ENCODE measurements around the gene CADPS2. TPM values are rescaled to one million over a fixed set of nuclear protein-coding genes. Genes with fewer than 3 reads are reported as not detected.

Gene CADPS2
- total RNA-seq, 1 donor from 2014 or later = 0.22 TPM

GRCh38 chr7:122364761-122365280 is 521.4 kb downstream of the CADPS2 start:
- Mint-ChIP-seq H3K9me3 (ENCODE audit: unreplicated experiment) (peaks cover under 1% of the 10 kb centered on the region), H3K4me1 (ENCODE audit: low read depth, unreplicated experiment) (peaks cover 11% of the 10 kb centered on the region), H3K4me3 (ENCODE audit: unreplicated experiment) (no peak overlapping the region), H3K27ac (ENCODE audit: unreplicated experiment) (no peak overlapping the region), H3K27me3 (ENCODE audit: unreplicated experiment) (no peaks in the 10 kb centered on the region), H3K36me3 (ENCODE audit: unreplicated experiment) (no peaks in the 10 kb centered on the region)
- TF ChIP-seq, protein P1, sequence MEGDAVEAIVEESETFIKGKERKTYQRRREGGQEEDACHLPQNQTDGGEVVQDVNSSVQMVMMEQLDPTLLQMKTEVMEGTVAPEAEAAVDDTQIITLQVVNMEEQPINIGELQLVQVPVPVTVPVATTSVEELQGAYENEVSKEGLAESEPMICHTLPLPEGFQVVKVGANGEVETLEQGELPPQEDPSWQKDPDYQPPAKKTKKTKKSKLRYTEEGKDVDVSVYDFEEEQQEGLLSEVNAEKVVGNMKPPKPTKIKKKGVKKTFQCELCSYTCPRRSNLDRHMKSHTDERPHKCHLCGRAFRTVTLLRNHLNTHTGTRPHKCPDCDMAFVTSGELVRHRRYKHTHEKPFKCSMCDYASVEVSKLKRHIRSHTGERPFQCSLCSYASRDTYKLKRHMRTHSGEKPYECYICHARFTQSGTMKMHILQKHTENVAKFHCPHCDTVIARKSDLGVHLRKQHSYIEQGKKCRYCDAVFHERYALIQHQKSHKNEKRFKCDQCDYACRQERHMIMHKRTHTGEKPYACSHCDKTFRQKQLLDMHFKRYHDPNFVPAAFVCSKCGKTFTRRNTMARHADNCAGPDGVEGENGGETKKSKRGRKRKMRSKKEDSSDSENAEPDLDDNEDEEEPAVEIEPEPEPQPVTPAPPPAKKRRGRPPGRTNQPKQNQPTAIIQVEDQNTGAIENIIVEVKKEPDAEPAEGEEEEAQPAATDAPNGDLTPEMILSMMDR (IDR thresholded peaks at IDR 0.05; ENCODE audit: partially characterized antibody, unreplicated experiment) = no peak
- no peak for DNase-seq

GRCh38 chr7:122363144-122363543 is 523.1 kb downstream of the CADPS2 start:
- no peak for DNase-seq
- TF ChIP-seq, protein P1 (IDR thresholded peaks at IDR 0.05; ENCODE audit: partially characterized antibody, unreplicated experiment) = no peak
- H3K27ac Mint-ChIP-seq (ENCODE audit: unreplicated experiment) = no peak overlapping the region
- peaks cover 14% of the 10 kb centered on the region for H3K4me1 Mint-ChIP-seq (ENCODE audit: low read depth, unreplicated experiment)
- no peaks in the 10 kb centered on the region for H3K27me3 Mint-ChIP-seq (ENCODE audit: unreplicated experiment)
- no peaks in the 10 kb centered on the region for H3K9me3 Mint-ChIP-seq (ENCODE audit: unreplicated experiment)
- no peaks in the 10 kb centered on the region for H3K36me3 Mint-ChIP-seq (ENCODE audit: unreplicated experiment)
- no peak overlapping the region for H3K4me3 Mint-ChIP-seq (ENCODE audit: unreplicated experiment)

- Mint-ChIP-seq H3K9me3 (ENCODE audit: unreplicated experiment) (no peaks in the 10 kb centered on the region), H3K36me3 (ENCODE audit: unreplicated experiment) (no peaks in the 10 kb centered on the region), H3K27ac (ENCODE audit: unreplicated experiment) (no peak overlapping the region), H3K4me1 (ENCODE audit: low read depth, unreplicated experiment) (peaks cover 14% of the 10 kb centered on the region), H3K4me3 (ENCODE audit: unreplicated experiment) (no peak overlapping the region), H3K27me3 (ENCODE audit: unreplicated experiment) (no peaks in the 10 kb centered on the region)
- TF ChIP-seq, protein P1 (IDR thresholded peaks at IDR 0.05; ENCODE audit: partially characterized antibody, unreplicated experiment) = no peak
- no peak for DNase-seq
Observed at GRCh38 chr7:122362473-122362872, 523.8 kb downstream of the CADPS2 start.

DNA sequence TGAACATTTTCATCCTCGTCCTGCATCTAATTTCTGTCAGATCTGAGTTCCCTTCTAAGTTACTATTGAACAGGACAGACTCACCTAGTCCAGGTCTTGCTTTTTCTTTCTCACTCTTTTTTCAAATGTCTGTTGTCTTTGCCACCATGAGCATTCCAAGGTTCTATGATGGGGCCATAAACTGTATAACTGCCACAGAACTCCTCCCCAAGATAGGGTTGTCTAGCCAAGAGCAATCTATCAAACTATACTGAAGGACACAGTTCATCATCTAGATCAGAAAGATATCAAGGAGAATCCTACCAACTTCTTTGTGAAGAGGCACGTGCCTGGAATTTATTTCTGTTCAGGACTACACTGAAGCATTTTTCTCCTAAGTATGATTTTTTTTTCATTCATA is 531.6 kb downstream of the CADPS2 start:
- H3K27ac Mint-ChIP-seq (ENCODE audit: unreplicated experiment) = no peak overlapping the region
- H3K36me3 Mint-ChIP-seq (ENCODE audit: unreplicated experiment) = no peaks in the 10 kb centered on the region
- H3K4me3 Mint-ChIP-seq (ENCODE audit: unreplicated experiment) = no peak overlapping the region
- peaks cover 5% of the 10 kb centered on the region for H3K4me1 Mint-ChIP-seq (ENCODE audit: low read depth, unreplicated experiment)
- H3K9me3 Mint-ChIP-seq (ENCODE audit: unreplicated experiment) = no peaks in the 10 kb centered on the region
- no peak for DNase-seq
- TF ChIP-seq, protein P1 (IDR thresholded peaks at IDR 0.05; ENCODE audit: partially characterized antibody, unreplicated experiment) = no peak
- H3K27me3 Mint-ChIP-seq (ENCODE audit: unreplicated experiment) = no peaks in the 10 kb centered on the region

- Mint-ChIP-seq H3K36me3 (ENCODE audit: unreplicated experiment) (no peaks in the 10 kb centered on the region), H3K4me3 (ENCODE audit: unreplicated experiment) (no peak overlapping the region), H3K9me3 (ENCODE audit: unreplicated experiment) (no peaks in the 10 kb centered on the region), H3K27ac (ENCODE audit: unreplicated experiment) (no peak overlapping the region), H3K4me1 (ENCODE audit: low read depth, unreplicated experiment) (no peaks in the 10 kb centered on the region), H3K27me3 (ENCODE audit: unreplicated experiment) (no peaks in the 10 kb centered on the region)
- TF ChIP-seq, protein P1 (IDR thresholded peaks at IDR 0.05; ENCODE audit: partially characterized antibody, unreplicated experiment) = no peak
- no peak for DNase-seq
Observed at GRCh38 chr7:122352454-122352853, 533.8 kb downstream of the CADPS2 start.
